Neural progenitor cell (in vitro differentiated cells): ENCODE measurements around the gene RAB20. TPM values are rescaled to one million over a fixed set of nuclear protein-coding genes. Genes with fewer than 3 reads are reported as not detected.
A peak's percentile ranks its signal among the peaks of the same experiment; 100 is the strongest.
"Not testable (repeated sequence)": the region's sequence is repeated elsewhere in the genome, so short reads cannot be mapped to it uniquely, and the experiment has no call there.

Experiments
- DNase-seq: peaks from one replicate; pipeline ENCODE4 v3.0.0-alpha.2; 2016; ENCODE audit warnings: low spot score
- H2AFZ ChIP-seq: fragments of 200-600 bp; sonication (generic); replicated peaks from 2 replicates; pipeline ENCODE4 v1.6.1; 2016; ENCODE audit warnings: antibody characterized with exemption
- H3F3A ChIP-seq: fragments of 200-600 bp; sonication (generic); 2 replicates; pipeline ENCODE4 v1.6.1; 2016; ENCODE audit warnings: antibody characterized with exemption, low read depth
- H3K27ac ChIP-seq: fragments of 200-600 bp; sonication (generic); 2 replicates; pipeline ENCODE4 v1.5.1; 2016; ENCODE audit warnings: mild to moderate bottlenecking
- H3K27me3 ChIP-seq: fragments of 200-600 bp; sonication (generic); 2 replicates; pipeline ENCODE4 v1.6.1; 2016; ENCODE audit warnings: mild to moderate bottlenecking, moderate library complexity
- H3K36me3 ChIP-seq: fragments of 200-600 bp; sonication (generic); 2 replicates; pipeline ENCODE4 v1.5.1; 2016
- H3K4me1 ChIP-seq: fragments of 200-600 bp; sonication (generic); 2 replicates; pipeline ENCODE4 v1.6.1; 2016; ENCODE audit warnings: mixed run types
- H3K4me2 ChIP-seq: fragments of 200-600 bp; sonication (generic); 2 replicates; pipeline ENCODE4 v1.6.1; 2016
- H3K4me3 ChIP-seq: fragments of 200-600 bp; sonication (generic); 2 replicates; pipeline ENCODE4 v1.5.1; 2016
- H3K79me2 ChIP-seq: fragments of 200-600 bp; sonication (generic); 2 replicates; pipeline ENCODE4 v1.6.1; 2016; ENCODE audit warnings: low read depth
- H3K9ac ChIP-seq: fragments of 200-600 bp; sonication (generic); 2 replicates; pipeline ENCODE4 v1.6.1; 2016
- H3K9me3 ChIP-seq: fragments of 200-600 bp; sonication (generic); 2 replicates; pipeline ENCODE4 v1.5.1; 2016; ENCODE audit warnings: low read depth
- H4K20me1 ChIP-seq: fragments of 200-600 bp; sonication (generic); 2 replicates; pipeline ENCODE4 v1.6.1; 2016; ENCODE audit warnings: low read depth
- H3K27ac Mint-ChIP-seq: 3 replicates; pipeline ENCODE4 v1.8.0; 2021; ENCODE audit warnings: mixed read lengths
- H3K27me3 Mint-ChIP-seq: 2 replicates; pipeline ENCODE4 v1.8.0; 2022; ENCODE audit warnings: low read depth, mild to moderate bottlenecking, inconsistent platforms, moderate library complexity, mixed read lengths; ENCODE audit not compliant: insufficient read depth
- H3K36me3 Mint-ChIP-seq: 3 replicates; pipeline ENCODE4 v1.8.0; 2021; ENCODE audit warnings: mixed read lengths
- H3K4me1 Mint-ChIP-seq: 3 replicates; pipeline ENCODE4 v1.8.0; 2021; ENCODE audit warnings: mixed read lengths
- H3K4me3 Mint-ChIP-seq: 3 replicates; pipeline ENCODE4 v1.8.0; 2021; ENCODE audit warnings: mild to moderate bottlenecking, moderate library complexity, mixed read lengths
- H3K9me3 Mint-ChIP-seq: 3 replicates; pipeline ENCODE4 v1.8.0; 2020; ENCODE audit warnings: mixed read lengths
- EZH2 ChIP-seq: fragments of 200-600 bp; sonication (generic); IDR thresholded peaks from 2 replicates; pipeline ENCODE4 v1.6.1; 2017; ENCODE audit warnings: antibody characterized with exemption, mild to moderate bottlenecking, moderate library complexity
- EZH2phosphoT487 ChIP-seq: fragments of 200-600 bp; sonication (generic); IDR thresholded peaks from 2 replicates; pipeline ENCODE4 v1.6.1; 2017; ENCODE audit warnings: antibody characterized with exemption
- total RNA-seq: library from RNA; depleted of rRNA; stranded (reverse); fragments of >200 nt; gene quantifications from 2 replicates; pipeline ENCODE4 v1.2.3, GENCODE V29; 2015; ENCODE audit warnings: low replicate concordance
- TF ChIP-seq, protein P1 (sequence below): fragments of 200-600 bp; sonication (generic); IDR thresholded peaks from 2 replicates; pipeline ENCODE4 v1.5.1; 2017; ENCODE audit warnings: antibody characterized with exemption, mild to moderate bottlenecking

Gene RAB20
- total RNA-seq, 1 donor from 2014 or later = 0.58 TPM

DNA sequence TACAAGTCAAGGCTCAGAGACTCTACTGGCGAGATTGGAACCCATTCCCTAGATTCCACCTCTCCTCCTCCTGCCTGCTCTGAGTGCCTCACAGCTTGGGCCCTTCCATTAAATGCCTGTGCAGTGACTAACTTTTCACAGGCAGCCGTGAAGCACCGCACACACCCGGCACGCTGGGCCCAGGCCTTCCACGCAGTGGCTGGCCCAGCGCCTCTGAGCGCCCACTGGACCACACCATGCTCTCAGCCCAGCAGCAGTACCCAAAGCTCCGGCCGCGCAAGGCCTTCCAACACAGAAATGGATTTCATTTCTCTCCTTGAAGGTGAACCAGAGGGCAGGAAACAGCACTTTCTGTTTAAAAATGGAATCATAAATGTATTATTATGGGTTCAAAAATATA lies 26.0 kb downstream of the RAB20 start:
- DNase-seq = no peak
- Mint-ChIP-seq H3K9me3 (peaks cover 2% of the 10 kb centered on the region), H3K4me3 (no peak overlapping the region), H3K36me3 (no peaks in the 10 kb centered on the region), H3K4me1 (peaks cover 2% of the 10 kb centered on the region), H3K27ac (no peak overlapping the region), H3K27me3 (peaks cover 3% of the 10 kb centered on the region)
- Histone ChIP-seq H3K36me3 (no peaks in the 10 kb centered on the region), H3K27me3 (no peaks in the 10 kb centered on the region), H3K79me2 (no peaks in the 10 kb centered on the region), H3K9ac (no peak overlapping the region), H3K4me2 (no peak overlapping the region), H3F3A (no peaks in the 10 kb centered on the region), H2AFZ (no peak overlapping the region), H3K27ac (no peak overlapping the region), H3K9me3 (no peaks in the 10 kb centered on the region), H4K20me1 (no peaks in the 10 kb centered on the region), H3K4me1 (no peaks in the 10 kb centered on the region), H3K4me3 (no peak overlapping the region)
- TF ChIP-seq EZH2phosphoT487 (no peak), EZH2 (no peak)
- TF ChIP-seq, protein P1, sequence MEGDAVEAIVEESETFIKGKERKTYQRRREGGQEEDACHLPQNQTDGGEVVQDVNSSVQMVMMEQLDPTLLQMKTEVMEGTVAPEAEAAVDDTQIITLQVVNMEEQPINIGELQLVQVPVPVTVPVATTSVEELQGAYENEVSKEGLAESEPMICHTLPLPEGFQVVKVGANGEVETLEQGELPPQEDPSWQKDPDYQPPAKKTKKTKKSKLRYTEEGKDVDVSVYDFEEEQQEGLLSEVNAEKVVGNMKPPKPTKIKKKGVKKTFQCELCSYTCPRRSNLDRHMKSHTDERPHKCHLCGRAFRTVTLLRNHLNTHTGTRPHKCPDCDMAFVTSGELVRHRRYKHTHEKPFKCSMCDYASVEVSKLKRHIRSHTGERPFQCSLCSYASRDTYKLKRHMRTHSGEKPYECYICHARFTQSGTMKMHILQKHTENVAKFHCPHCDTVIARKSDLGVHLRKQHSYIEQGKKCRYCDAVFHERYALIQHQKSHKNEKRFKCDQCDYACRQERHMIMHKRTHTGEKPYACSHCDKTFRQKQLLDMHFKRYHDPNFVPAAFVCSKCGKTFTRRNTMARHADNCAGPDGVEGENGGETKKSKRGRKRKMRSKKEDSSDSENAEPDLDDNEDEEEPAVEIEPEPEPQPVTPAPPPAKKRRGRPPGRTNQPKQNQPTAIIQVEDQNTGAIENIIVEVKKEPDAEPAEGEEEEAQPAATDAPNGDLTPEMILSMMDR = no peak

DNA sequence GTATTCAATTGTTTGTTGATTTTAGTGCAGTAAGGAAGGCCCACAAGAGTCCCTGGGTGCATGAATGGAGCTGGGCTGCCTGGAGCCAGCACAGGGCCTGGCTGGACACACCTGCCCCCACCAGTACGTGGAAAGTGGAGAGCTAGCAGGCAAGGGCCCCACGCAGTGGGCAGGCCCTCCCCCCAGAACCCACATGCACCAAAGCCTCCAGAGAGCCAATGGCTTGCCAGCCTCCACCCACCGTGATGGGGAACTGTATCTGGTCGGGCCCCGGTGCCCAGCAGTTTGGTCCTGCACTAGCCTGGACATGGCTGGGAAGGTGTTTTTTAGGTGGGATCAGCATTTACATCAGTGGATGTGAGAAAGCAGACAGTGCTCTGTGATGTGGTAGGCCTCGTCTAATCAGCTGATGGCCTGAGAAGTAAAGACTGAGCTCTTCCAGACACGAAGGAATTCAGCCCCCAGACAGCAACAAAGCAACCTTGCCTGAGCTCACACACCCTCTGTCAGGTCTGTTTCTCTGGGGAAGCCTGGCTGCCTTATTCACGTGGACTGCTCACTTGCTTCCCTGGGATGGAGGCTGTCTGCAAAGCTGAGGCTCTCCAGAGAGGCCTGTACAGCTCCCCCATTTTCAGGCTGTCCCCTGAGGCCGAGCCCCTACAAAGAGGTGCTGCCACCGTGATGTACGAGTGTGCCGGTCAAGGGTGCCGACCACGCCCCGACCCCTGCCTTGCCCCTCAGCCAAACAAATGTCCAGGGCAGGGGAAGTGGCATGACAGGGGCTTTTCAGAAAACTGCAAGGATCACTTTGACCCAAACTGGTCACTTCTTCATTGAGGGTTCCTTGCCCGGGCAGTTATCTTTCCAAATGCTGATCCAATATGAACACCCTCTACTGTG lies 27.5 kb downstream of the RAB20 start:
- no peak overlapping the region for H3K4me2 ChIP-seq
- H2AFZ ChIP-seq = no peak overlapping the region
- no peak overlapping the region for H3K27ac ChIP-seq
- H3K36me3 ChIP-seq = no peaks in the 10 kb centered on the region
- no peaks in the 10 kb centered on the region for H3K79me2 ChIP-seq
- TF ChIP-seq EZH2phosphoT487 (no peak), EZH2 (no peak)
- TF ChIP-seq, protein P1 = no peak
- H3K27me3 ChIP-seq = no peaks in the 10 kb centered on the region
- Mint-ChIP-seq H3K4me3 (no peak overlapping the region), H3K4me1 (peaks cover 8% of the 10 kb centered on the region), H3K9me3 (peaks cover 6% of the 10 kb centered on the region), H3K36me3 (no peaks in the 10 kb centered on the region), H3K27ac (peak overlapping the region; percentile 43), H3K27me3 (peaks cover 5% of the 10 kb centered on the region)
- H3K9me3 ChIP-seq = no peaks in the 10 kb centered on the region
- no peaks in the 10 kb centered on the region for H3K4me1 ChIP-seq
- H4K20me1 ChIP-seq = no peaks in the 10 kb centered on the region
- no peaks in the 10 kb centered on the region for H3F3A ChIP-seq
- H3K4me3 ChIP-seq = no peak overlapping the region
- no peak for DNase-seq
- no peak overlapping the region for H3K9ac ChIP-seq

DNA sequence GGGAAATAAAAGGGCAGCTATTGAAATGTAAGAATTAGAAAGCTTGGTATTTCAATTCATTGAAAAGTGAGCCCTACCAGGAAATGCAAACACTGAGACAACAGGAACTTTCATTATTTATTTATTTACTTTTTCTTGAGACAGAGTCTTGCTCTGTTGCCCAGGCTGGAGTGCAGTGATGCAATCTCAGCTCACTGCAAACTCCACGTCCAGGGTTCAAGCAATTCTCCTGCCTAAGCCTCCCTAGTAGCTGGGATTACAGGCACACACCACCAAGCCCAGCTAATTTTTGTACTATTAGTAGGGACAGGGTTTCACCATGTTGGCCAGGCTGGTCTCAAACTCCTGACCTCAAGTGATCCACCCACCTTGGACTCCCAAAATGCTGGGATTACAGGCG lies 29.3 kb downstream of the RAB20 start:
- H2AFZ ChIP-seq, H3K27me3 ChIP-seq, H3K4me2 ChIP-seq, H3F3A ChIP-seq, H4K20me1 ChIP-seq, H3K27ac Mint-ChIP-seq, H3K4me3 Mint-ChIP-seq, H3K9ac ChIP-seq, H3K36me3 ChIP-seq, H3K27me3 Mint-ChIP-seq, DNase-seq, H3K36me3 Mint-ChIP-seq, H3K9me3 ChIP-seq, H3K79me2 ChIP-seq, H3K27ac ChIP-seq, H3K4me1 ChIP-seq, H3K4me3 ChIP-seq: not testable (repeated sequence)
- Mint-ChIP-seq H3K4me1 (peaks cover 20% of the 10 kb centered on the region), H3K9me3 (peaks cover 13% of the 10 kb centered on the region)

- Mint-ChIP-seq H3K27ac (no peak overlapping the region), H3K27me3 (peaks cover 7% of the 10 kb centered on the region), H3K4me3 (no peak overlapping the region), H3K36me3 (no peaks in the 10 kb centered on the region), H3K9me3 (peaks cover 13% of the 10 kb centered on the region), H3K4me1 (peaks cover 20% of the 10 kb centered on the region)
- no peaks in the 10 kb centered on the region for H3K4me1 ChIP-seq
- H3K9me3 ChIP-seq = no peaks in the 10 kb centered on the region
- no peak overlapping the region for H3K4me2 ChIP-seq
- no peak for TF ChIP-seq EZH2phosphoT487
- no peak for TF ChIP-seq EZH2
- H3K36me3 ChIP-seq = no peaks in the 10 kb centered on the region
- no peak overlapping the region for H2AFZ ChIP-seq
- H3K9ac ChIP-seq = no peak overlapping the region
- no peaks in the 10 kb centered on the region for H3F3A ChIP-seq
- DNase-seq = no peak
- H4K20me1 ChIP-seq = no peaks in the 10 kb centered on the region
- no peak overlapping the region for H3K4me3 ChIP-seq
- no peaks in the 10 kb centered on the region for H3K27me3 ChIP-seq
- H3K79me2 ChIP-seq = no peaks in the 10 kb centered on the region
- no peak overlapping the region for H3K27ac ChIP-seq
These were observed 29.8 kb downstream of the RAB20 start for GRCh38 chr13:110531671-110532083.
